Measurements from ENCODE around the gene BABAM1. TPM values are rescaled to one million over a fixed set of nuclear protein-coding genes. Genes with fewer than 3 reads are reported as not detected.

The BABAM1 gene
- total RNA-seq, 1 donor from 2014 or later: 59.7 TPM

DNA sequence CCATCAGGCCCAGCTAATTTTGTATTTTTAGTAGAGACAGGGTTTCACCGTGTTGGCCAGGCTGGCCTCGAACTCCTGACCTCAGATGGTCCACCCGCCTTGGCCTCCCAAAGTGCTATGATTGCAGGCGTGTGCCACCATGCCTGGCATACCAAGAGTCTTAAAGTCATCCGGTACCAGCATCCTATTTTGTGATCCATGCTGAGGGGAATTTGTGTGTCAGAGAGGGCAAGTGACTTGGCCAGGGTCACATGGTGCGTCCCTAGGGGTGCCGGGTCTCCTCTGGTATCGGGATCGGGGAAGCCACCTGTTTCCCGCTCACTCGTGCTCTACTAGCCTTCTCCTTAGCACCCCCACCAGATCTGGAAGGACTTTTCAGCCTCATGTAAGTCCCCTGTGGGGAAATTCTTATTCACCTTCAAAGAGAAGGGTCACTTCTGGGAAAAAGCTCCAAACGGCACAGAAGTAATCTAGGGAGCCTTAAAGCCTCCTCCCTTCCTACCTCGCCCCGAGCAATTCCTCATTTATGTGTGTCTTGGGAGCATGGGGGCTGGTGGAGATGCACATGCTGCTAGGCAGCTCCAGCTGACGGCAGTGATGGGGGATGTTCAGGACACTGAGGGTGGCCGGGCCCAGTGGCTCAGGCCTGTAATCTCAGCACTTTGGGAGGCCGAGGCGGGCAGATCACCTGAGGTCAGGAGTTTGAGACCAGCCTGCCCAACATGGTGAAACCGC lies 8.4 kb downstream of the BABAM1 start:
- no peaks in the 10 kb centered on the region for H3K4me1 ChIP-seq
- peaks cover 0 to 59% of the 10 kb centered on the region in 2 donors for H3K36me3 ChIP-seq
- no peaks in the 10 kb centered on the region for H3K9me3 ChIP-seq
- intact Hi-C loops (cut with DNase I): loop anchor here (5.0 kb wide), 1 partner anchor 68 kb away; no protein-coding TSS in a partner anchor
- H3K27ac ChIP-seq: no peak overlapping the region
- no peak for TF ChIP-seq POLR2A (IDR thresholded peaks at IDR 0.05)
- TF ChIP-seq, protein P1, sequence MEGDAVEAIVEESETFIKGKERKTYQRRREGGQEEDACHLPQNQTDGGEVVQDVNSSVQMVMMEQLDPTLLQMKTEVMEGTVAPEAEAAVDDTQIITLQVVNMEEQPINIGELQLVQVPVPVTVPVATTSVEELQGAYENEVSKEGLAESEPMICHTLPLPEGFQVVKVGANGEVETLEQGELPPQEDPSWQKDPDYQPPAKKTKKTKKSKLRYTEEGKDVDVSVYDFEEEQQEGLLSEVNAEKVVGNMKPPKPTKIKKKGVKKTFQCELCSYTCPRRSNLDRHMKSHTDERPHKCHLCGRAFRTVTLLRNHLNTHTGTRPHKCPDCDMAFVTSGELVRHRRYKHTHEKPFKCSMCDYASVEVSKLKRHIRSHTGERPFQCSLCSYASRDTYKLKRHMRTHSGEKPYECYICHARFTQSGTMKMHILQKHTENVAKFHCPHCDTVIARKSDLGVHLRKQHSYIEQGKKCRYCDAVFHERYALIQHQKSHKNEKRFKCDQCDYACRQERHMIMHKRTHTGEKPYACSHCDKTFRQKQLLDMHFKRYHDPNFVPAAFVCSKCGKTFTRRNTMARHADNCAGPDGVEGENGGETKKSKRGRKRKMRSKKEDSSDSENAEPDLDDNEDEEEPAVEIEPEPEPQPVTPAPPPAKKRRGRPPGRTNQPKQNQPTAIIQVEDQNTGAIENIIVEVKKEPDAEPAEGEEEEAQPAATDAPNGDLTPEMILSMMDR (IDR thresholded peaks at IDR 0.05): no peak
- no peak for TF ChIP-seq POLR2AphosphoS5 (IDR thresholded peaks at IDR 0.05; ENCODE audit: insufficient read depth in 1 of 2, low read depth in 1 of 2)
- H3K27me3 ChIP-seq: no peaks in the 10 kb centered on the region
- H3K4me3 ChIP-seq: no peak overlapping the region
- no peak for DNase-seq (ENCODE audit: extremely low spot score in 2 of 2)

DNA sequence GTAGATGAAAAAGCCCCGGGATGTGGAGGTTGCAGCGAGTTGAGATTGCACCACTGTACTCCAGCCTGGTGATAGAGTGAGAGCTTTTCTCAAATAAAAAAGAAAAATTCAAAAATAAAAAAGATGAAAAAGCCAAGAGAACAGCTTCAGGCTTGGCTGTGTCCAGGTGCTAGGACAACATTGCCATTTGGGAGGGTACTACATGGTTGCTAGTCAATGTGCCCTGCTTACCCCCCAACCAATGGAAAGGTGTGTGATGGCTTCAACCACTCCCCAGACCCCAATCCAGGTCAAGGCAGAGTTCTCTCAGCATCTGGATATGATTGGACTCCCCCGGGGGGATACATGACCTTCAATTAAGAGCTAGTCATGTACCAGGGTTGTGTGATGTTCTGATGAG lies 12.2 kb downstream of the BABAM1 start:
- intact Hi-C loops (cut with DNase I): loop anchor here (5.0 kb wide), 1 partner anchor 72 kb away; no protein-coding TSS in a partner anchor
- Histone ChIP-seq H3K27ac (no peak overlapping the region), H3K27me3 (no peaks in the 10 kb centered on the region), H3K4me3 (no peak overlapping the region), H3K9me3 (no peaks in the 10 kb centered on the region), H3K36me3 (peaks cover 0 to 27% of the 10 kb centered on the region in 2 donors), H3K4me1 (peaks cover 16% of the 10 kb centered on the region)
- DNase-seq (ENCODE audit: extremely low spot score in 2 of 2): no peak
- TF ChIP-seq, protein P1 (IDR thresholded peaks at IDR 0.05): no peak
- TF ChIP-seq POLR2A (IDR thresholded peaks at IDR 0.05) (no peak), POLR2AphosphoS5 (IDR thresholded peaks at IDR 0.05; ENCODE audit: insufficient read depth in 1 of 2, low read depth in 1 of 2) (no peak)

DNA sequence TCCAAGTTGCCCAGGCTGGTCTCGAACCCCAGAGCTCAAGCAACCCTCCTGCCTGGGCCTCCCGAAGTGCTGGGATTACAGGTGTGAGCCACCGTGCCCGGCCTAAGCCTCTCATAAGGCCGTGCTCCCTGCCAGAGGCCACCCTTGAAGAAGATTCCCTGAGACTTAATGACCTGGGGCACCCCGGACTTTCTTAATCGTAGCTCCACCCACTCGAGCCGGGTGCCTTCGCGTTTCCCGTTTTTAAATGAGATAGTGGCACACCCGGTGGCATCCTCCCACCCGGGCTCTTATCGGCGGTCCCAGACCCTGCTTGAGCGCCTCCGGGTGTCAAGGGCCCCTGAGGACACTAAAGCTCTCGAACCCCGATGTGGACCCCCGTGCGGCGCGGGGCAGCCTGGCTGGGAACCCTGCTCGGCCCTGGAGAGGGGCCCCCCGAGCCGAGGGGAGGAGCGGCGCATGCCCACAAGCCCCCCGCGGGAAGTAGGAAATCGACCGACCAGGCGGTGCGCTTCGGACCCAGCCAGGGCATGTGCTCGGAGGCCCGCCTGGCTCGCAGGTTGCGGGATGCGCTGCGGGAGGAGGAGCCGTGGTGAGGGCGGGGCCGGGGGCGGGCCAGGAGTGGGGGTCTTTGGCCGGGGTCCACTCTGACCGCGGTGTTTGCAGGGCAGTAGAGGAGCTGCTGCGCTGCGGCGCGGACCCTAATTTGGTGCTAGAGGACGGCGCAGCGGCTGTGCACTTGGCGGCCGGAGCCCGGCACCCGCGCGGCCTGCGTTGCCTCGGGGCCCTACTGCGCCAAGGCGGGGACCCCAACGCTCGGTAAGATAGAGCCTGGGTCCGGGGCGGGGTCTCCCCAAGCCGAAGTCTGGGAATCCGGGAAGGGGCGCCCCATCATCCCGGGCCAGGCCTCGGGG lies 14.4 kb downstream of the BABAM1 start, which contains the start of gene ANKLE1:
TSS of gene ANKLE1 (plus strand) at position 511 of the 914 bp plus-strand sequence. CDS start at position 531, 20 bp downstream.
- Histone ChIP-seq H3K27me3 (no peaks in the 10 kb centered on the region), H3K36me3 (peaks cover 0 to 10% of the 10 kb centered on the region in 2 donors), H3K4me1 (peaks cover 16% of the 10 kb centered on the region), H3K4me3 (peak within 1 kb of the TSS; percentile 27 to 32), H3K27ac (no peak within 1 kb of the TSS), H3K9me3 (no peaks in the 10 kb centered on the region)
- TF ChIP-seq POLR2A (IDR thresholded peaks at IDR 0.05): no peak
- no peak for TF ChIP-seq POLR2AphosphoS5 (IDR thresholded peaks at IDR 0.05; ENCODE audit: insufficient read depth in 1 of 2, low read depth in 1 of 2)
- TF ChIP-seq, protein P1 (IDR thresholded peaks at IDR 0.05): no peak
- no peak for DNase-seq (ENCODE audit: extremely low spot score in 2 of 2)
- intact Hi-C loops (cut with DNase I): loop anchor here (5.0 kb wide), 1 partner anchor 214 kb away; no protein-coding TSS in a partner anchor

DNA sequence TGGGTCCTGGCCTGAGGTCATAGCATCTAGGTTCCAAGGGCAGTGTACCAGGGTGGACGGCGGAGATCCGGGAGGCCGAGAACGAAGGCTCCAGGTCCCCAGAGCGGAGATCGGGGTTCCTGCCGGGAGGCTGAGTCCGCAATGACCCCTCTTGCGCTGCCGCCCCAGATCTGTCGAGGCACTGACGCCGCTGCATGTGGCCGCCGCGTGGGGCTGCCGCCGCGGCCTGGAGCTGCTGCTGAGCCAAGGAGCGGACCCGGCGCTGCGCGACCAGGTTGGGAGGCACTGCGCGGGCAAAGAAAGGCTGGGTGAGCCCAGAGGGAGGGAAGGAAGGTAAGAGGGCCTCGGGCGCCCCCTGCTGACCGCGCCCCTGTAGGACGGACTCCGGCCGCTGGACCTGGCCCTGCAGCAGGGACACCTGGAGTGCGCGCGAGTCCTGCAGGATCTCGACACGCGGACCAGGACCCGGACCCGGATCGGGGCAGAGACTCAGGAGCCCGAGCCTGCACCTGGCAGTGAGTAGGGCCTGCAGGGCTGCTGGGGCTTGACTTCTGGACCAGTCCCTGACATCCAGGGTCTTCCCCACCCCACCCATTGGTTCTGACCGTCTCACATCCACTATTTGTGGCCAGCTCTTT lies 15.4 kb downstream of the BABAM1 start:
- Histone ChIP-seq H3K4me1 (peaks cover 16% of the 10 kb centered on the region), H3K27ac (no peak overlapping the region), H3K27me3 (no peaks in the 10 kb centered on the region), H3K4me3 (peak overlapping the region; percentile 27 to 32), H3K36me3 (peaks cover 0 to under 1% of the 10 kb centered on the region in 2 donors), H3K9me3 (no peaks in the 10 kb centered on the region)
- intact Hi-C loops (cut with DNase I): loop anchor here (5.0 kb wide), 1 partner anchor 215 kb away; no protein-coding TSS in a partner anchor
- TF ChIP-seq, protein P1 (IDR thresholded peaks at IDR 0.05): peak; percentile 76 to 92 (median 91)
- no peak for TF ChIP-seq POLR2AphosphoS5 (IDR thresholded peaks at IDR 0.05; ENCODE audit: insufficient read depth in 1 of 2, low read depth in 1 of 2)
- no peak for DNase-seq (ENCODE audit: extremely low spot score in 2 of 2)

Data from vagina (tissue), 2 donors.